HepG2 (cell line): Measurements from ENCODE around the gene MAGI1. TPM values are rescaled to one million over a fixed set of nuclear protein-coding genes. Genes with fewer than 3 reads are reported as not detected.

Experiments used
- ATAC-seq: fragments of 200-7000 bp; cut with Tn5 transposase; 3 replicates; pipeline ENCODE4 v1.9.1; 2020; ENCODE audit warnings: mild to moderate bottlenecking, moderate library complexity
- BruUV-seq: library from RNA; stranded (reverse); fragments of 400-500 nt; replicated peaks from 2 replicates; lab custom pipeline; 2021; lab: Mats Ljungman, UMichigan
- CTCF ChIA-PET: fragments of 300-600 bp; formaldehyde crosslinking; extraction: SDS; loops from one replicate; lab custom pipeline; 2021; ENCODE audit warnings: low total read pairs, inconsistent platforms, low intra/inter-chr PET ratio; lab: Yijun Ruan, JAX
- POLR2A ChIA-PET: fragments of 350-600 bp; sonication (Branson Sonifier 250); formaldehyde crosslinking; loops from one replicate; lab custom pipeline; 2020; ENCODE audit warnings: antibody characterized with exemption, inconsistent platforms; lab: Yijun Ruan, JAX
- DNase-seq: peaks from one replicate; pipeline ENCODE4 v3.0.0-alpha.2; 2015; ENCODE audit warnings: low spot score
- FAIRE-seq: peaks from 3 replicates; lab custom pipeline; 2011; peaks lifted over from hg19 to GRCh38; lab: Jason Lieb, UNC
- H2AFZ ChIP-seq: one replicate; pipeline ENCODE4 v1.6.1; 2011; ENCODE audit warnings: low read length, inconsistent platforms
- H3K27ac ChIP-seq: fragments of 300-600 bp; 3 replicates; pipeline ENCODE4 v1.8.0; 2011; ENCODE audit warnings: mixed run types, mild to moderate bottlenecking, mixed read lengths, low read length, inconsistent platforms; ENCODE audit not compliant: insufficient read depth; ENCODE audit errors: extremely low read length
- H3K27me3 ChIP-seq, 2 experiments: fragments of 200-600 bp in 1 of 2; 2 replicates in 1 of 2; 3 replicates in 1 of 2; pipeline versions ENCODE4 v1.6.0 to v1.8.0; 2011; ENCODE audit warnings: low read length in 2 of 2, mild to moderate bottlenecking in 2 of 2, moderate library complexity in 2 of 2, inconsistent platforms in 1 of 2; ENCODE audit not compliant: insufficient read depth in 2 of 2, control insufficient read depth in 1 of 2
- H3K36me3 ChIP-seq, 2 experiments: fragments of 200-600 bp in 1 of 2; replicated peaks in 1 of 2; 2 replicates in 1 of 2; 3 replicates in 1 of 2; pipeline versions ENCODE4 v1.5.1 to v1.8.0; 2011; ENCODE audit warnings: low read length in 2 of 2, inconsistent platforms in 1 of 2; ENCODE audit not compliant: insufficient read depth in 2 of 2, control insufficient read depth in 1 of 2
- H3K4me1 ChIP-seq: 2 replicates; pipeline ENCODE4 v1.5.1; 2012; ENCODE audit warnings: low read length, inconsistent platforms; ENCODE audit not compliant: insufficient read depth
- H3K4me2 ChIP-seq: 2 replicates; pipeline ENCODE4 v1.6.0; 2011; ENCODE audit warnings: low read depth, low read length, inconsistent platforms
- H3K4me3 ChIP-seq, 3 experiments: fragments of 200-600 bp in 1 of 3; sonication (generic), shearing (Covaris generic) in 1 of 3; replicated peaks in 1 of 3; 2 replicates each; pipeline ENCODE4 v1.5.1; 2011 to 2016; ENCODE audit warnings: low read length in 3 of 3, inconsistent platforms in 2 of 3, low read depth in 2 of 3, mild to moderate bottlenecking in 2 of 3, control low read depth in 1 of 3, mixed read lengths in 1 of 3; ENCODE audit not compliant: insufficient read depth in 1 of 3
- H3K79me2 ChIP-seq: one replicate; pipeline ENCODE4 v1.6.1; 2011; ENCODE audit warnings: low read length, inconsistent platforms; ENCODE audit not compliant: insufficient read depth
- H3K9ac ChIP-seq: 2 replicates; pipeline ENCODE4 v1.6.0; 2011; ENCODE audit warnings: mild to moderate bottlenecking, low read depth, low read length, inconsistent platforms; ENCODE audit not compliant: insufficient read depth
- H3K9me3 ChIP-seq: 2 replicates; pipeline ENCODE4 v1.5.1; 2012; ENCODE audit warnings: mild to moderate bottlenecking, low read length
- H4K20me1 ChIP-seq: 2 replicates; pipeline ENCODE4 v1.6.0; 2011; ENCODE audit warnings: inconsistent platforms, mild to moderate bottlenecking, low read length, moderate library complexity; ENCODE audit not compliant: insufficient read depth
- DZIP1 ChIP-seq: sonication (generic); formaldehyde crosslinking; IDR thresholded peaks from 2 replicates; pipeline ENCODE4 v1.5.0; 2020; ENCODE audit warnings: mild to moderate bottlenecking, missing genetic modification reagents
- EED ChIP-seq: sonication (generic); formaldehyde crosslinking; IDR thresholded peaks from 2 replicates; pipeline ENCODE4 v1.5.0; 2020; ENCODE audit warnings: mild to moderate bottlenecking, missing genetic modification reagents
- MYNN ChIP-seq: sonication (generic); formaldehyde crosslinking; IDR thresholded peaks from 2 replicates; pipeline ENCODE4 v1.4.0; 2020; ENCODE audit warnings: mild to moderate bottlenecking, low read depth, missing genetic modification reagents
- MZF1 ChIP-seq: sonication (generic); formaldehyde crosslinking; IDR thresholded peaks from 2 replicates; pipeline ENCODE4 v1.8.1; 2023; ENCODE audit warnings: mild to moderate bottlenecking, missing genetic modification reagents, borderline replicate concordance
- NAIF1 ChIP-seq: sonication (generic); formaldehyde crosslinking; IDR thresholded peaks from 2 replicates; pipeline ENCODE4 v1.5.0; 2020; ENCODE audit warnings: mild to moderate bottlenecking, missing genetic modification reagents, borderline replicate concordance
- NKX3-1 ChIP-seq: sonication (generic); formaldehyde crosslinking; IDR thresholded peaks from 2 replicates; pipeline ENCODE4 v1.5.0; 2020; ENCODE audit warnings: missing genetic modification reagents
- POGK ChIP-seq: sonication (generic); formaldehyde crosslinking; conservative IDR thresholded peaks from 2 replicates; pipeline ENCODE4 v1.8.0; 2022; ENCODE audit warnings: mild to moderate bottlenecking, moderate library complexity, missing genetic modification reagents
- PPARG ChIP-seq: conservative IDR thresholded peaks from 2 replicates; pipeline ENCODE4 v1.6.1; 2016; ENCODE audit warnings: missing biosample characterization, missing genetic modification reagents
- RAD21 ChIP-seq: fragments of 450-650 bp; formaldehyde crosslinking; IDR thresholded peaks from 2 replicates; pipeline ENCODE4 v1.5.0; 2020; ENCODE audit warnings: mild to moderate bottlenecking
- SIX4 ChIP-seq: sonication (generic); formaldehyde crosslinking; IDR thresholded peaks from 2 replicates; pipeline ENCODE4 v1.4.0; 2020; ENCODE audit warnings: missing genetic modification reagents
- ZBTB39 ChIP-seq: sonication (generic); formaldehyde crosslinking; IDR thresholded peaks from 2 replicates; pipeline ENCODE4 v1.5.0; 2020; ENCODE audit warnings: missing genetic modification reagents
- ZBTB46 ChIP-seq: sonication (generic); formaldehyde crosslinking; IDR thresholded peaks from 2 replicates; pipeline ENCODE4 v1.4.0; 2020; ENCODE audit warnings: mild to moderate bottlenecking, missing genetic modification reagents, borderline replicate concordance
- ZFP1 ChIP-seq: IDR thresholded peaks from 2 replicates; pipeline ENCODE4 v1.6.1; 2016
- ZNF251 ChIP-seq: sonication (generic); formaldehyde crosslinking; IDR thresholded peaks from 2 replicates; pipeline ENCODE4 v1.9.0; 2021; ENCODE audit warnings: mild to moderate bottlenecking, missing genetic modification reagents
- ZNF260 ChIP-seq: sonication (generic); formaldehyde crosslinking; IDR thresholded peaks from 2 replicates; pipeline ENCODE4 v1.4.0; 2020; ENCODE audit warnings: missing genetic modification reagents, low read depth, mild to moderate bottlenecking, borderline replicate concordance
- ZNF598 ChIP-seq: sonication (generic); formaldehyde crosslinking; IDR thresholded peaks from 2 replicates; pipeline ENCODE4 v1.5.1; 2020; ENCODE audit warnings: mild to moderate bottlenecking, missing genetic modification reagents, borderline replicate concordance
- ZNF691 ChIP-seq: sonication (generic); formaldehyde crosslinking; IDR thresholded peaks from 2 replicates; pipeline ENCODE4 v1.4.0; 2020; ENCODE audit warnings: missing genetic modification reagents, low read depth, mild to moderate bottlenecking, borderline replicate concordance
- WGBS: methylation state at CpG from one replicate; pipeline ENCODE4 v1.1.6; 2017; ENCODE audit warnings: low lambda C conversion rate; 5-methylcytosine and 5-hydroxymethylcytosine counted together
- in situ Hi-C: cut with HindIII; loops from 2 replicates; pipeline ENCODE4 v1.10.0; 2017; ENCODE audit warnings: low pct_unique_long_range_greater_than_20kb; ENCODE audit not compliant: extremely low pct_ligation_motif_present
- intact Hi-C: fragments of 100-400 bp; cut with micrococcal nuclease; formaldehyde crosslinking; loops from one replicate; pipeline ENCODE4 v1.10.0; 2022; ENCODE audit not compliant: unreplicated experiment
- polyA plus RNA-seq, 8 experiments: library from polyadenylated mRNA; depleted of rRNA in 3 of 8; stranded (reverse) in 7 of 8; unstranded in 1 of 8; fragments of >200 nt; fragmentation: Illumina TruSeq in 4 of 8; extraction: Trizol in 4 of 8; gene quantifications; 2 replicates each; pipeline versions ENCODE4 v1.2.1 to v1.2.3, GENCODE V29; 2011 to 2016; ENCODE audit warnings: low read depth in 4 of 8, missing spikeins in 1 of 8, mixed read lengths in 1 of 8; ENCODE audit not compliant: insufficient read depth in 1 of 8
- total RNA-seq, 5 experiments: library from RNA; depleted of rRNA; stranded (reverse); fragments of >200 nt; fragmentation: Illumina TruSeq; extraction: Trizol; gene quantifications; 2 replicates each; pipeline ENCODE4 v1.2.3, GENCODE V29; 2016; ENCODE audit warnings: low read depth in 1 of 5

Gene MAGI1
- total and polyA plus RNA-seq, 2 of the 13 experiments (the other 11 are each of a cell fraction or from before 2014, with no cell fraction given) = 22.2 to 26.0 TPM

GRCh38 chr3:65497846-65498245 is 540.9 kb downstream of the MAGI1 start:
- DNase-seq (no peak), ATAC-seq (no peak), FAIRE-seq (no peak)
- CTCF ChIA-PET = no interaction called here
- Histone ChIP-seq H3K9ac (no peak overlapping the region), H3K36me3 (no peaks in the 10 kb centered on the region), H3K27me3 (no peaks in the 10 kb centered on the region), H3K4me1 (no peaks in the 10 kb centered on the region), H3K4me2 (no peak overlapping the region), H2AFZ (no peak overlapping the region), H3K79me2 (peaks cover 5% of the 10 kb centered on the region), H4K20me1 (peaks cover 4% of the 10 kb centered on the region; the same call in 1 of the 2 replicates), H3K27ac (no peak overlapping the region), H3K4me3 (no peak overlapping the region), H3K9me3 (no peaks in the 10 kb centered on the region)
- BruUV-seq = no TSS peak
- intact Hi-C loops (no loop called here), in situ Hi-C loops (no loop called here)
- POLR2A ChIA-PET = no interaction called here
- WGBS = 98% methylated on average over 7 of the region's 8 CpGs
- no peak for TF ChIP-seq ZNF598 (CRISPR knock-in tag)
- TF ChIP-seq NAIF1 (CRISPR knock-in tag) = no peak
- no peak for TF ChIP-seq ZNF251 (CRISPR knock-in tag)
- no peak for TF ChIP-seq ZNF691 (CRISPR knock-in tag)
- TF ChIP-seq PPARG (CRISPR knock-in tag) = no peak
- no peak for TF ChIP-seq SIX4
- TF ChIP-seq ZBTB46 (CRISPR knock-in tag) = no peak
- no peak for TF ChIP-seq MZF1 (CRISPR knock-in tag)
- TF ChIP-seq DZIP1 (CRISPR knock-in tag) = no peak
- TF ChIP-seq ZBTB39 (CRISPR knock-in tag) = no peak
- no peak for TF ChIP-seq ZFP1 (CRISPR knock-in tag)
- TF ChIP-seq RAD21 (CRISPR knock-in tag) = no peak
- TF ChIP-seq ZNF260 (CRISPR knock-in tag) = no peak
- TF ChIP-seq EED (CRISPR knock-in tag) = no peak
- TF ChIP-seq NKX3-1 (CRISPR knock-in tag) = no peak
- no peak for TF ChIP-seq POGK (CRISPR knock-in tag)
- TF ChIP-seq MYNN (CRISPR knock-in tag) = no peak
